ENCODE data around the gene ACTN1.

- TF ChIP-seq CTCF (IDR thresholded peaks at IDR 0.05): no peak
- TF ChIP-seq POLR2A (IDR thresholded peaks at IDR 0.05; ENCODE audit: low read depth): no peak
- TF ChIP-seq EP300 (IDR thresholded peaks at IDR 0.05): no peak
Observed at GRCh38 chr14:68986225-68986624, 7.1 kb upstream of the ACTN1 start.

All from esophagus muscularis mucosa (tissue), 4 donors.